K562 (cell line): ENCODE measurements around the gene TAF8. TPM values are rescaled to one million over a fixed set of nuclear protein-coding genes. Genes with fewer than 3 reads are reported as not detected.

Experiments used
- BDP1 ChIP-seq: IDR thresholded peaks from 3 replicates; pipeline ENCODE4 v1.6.1; 2011; ENCODE audit not compliant: insufficient read length, insufficient read depth
- CAMTA2 ChIP-seq: fragments of 250-450 bp; sonication (Bioruptor Pico); conservative IDR thresholded peaks from 2 replicates; pipeline ENCODE4 v1.5.1; 2022
- CREB3 ChIP-seq: fragments of 450-650 bp; conservative IDR thresholded peaks from 2 replicates; pipeline ENCODE4 v1.6.1; 2016; ENCODE audit warnings: missing genetic modification characterization, low read depth, mild to moderate bottlenecking, missing compliant biosample characterization, moderate library complexity
- ELF2 ChIP-seq: fragments of 250-450 bp; sonication (Bioruptor Pico); IDR thresholded peaks from 2 replicates; pipeline ENCODE4 v1.5.0; 2021; ENCODE audit warnings: mild to moderate bottlenecking
- EZH2 ChIP-seq: IDR thresholded peaks from 2 replicates; pipeline ENCODE4 v1.6.1; 2012; ENCODE audit warnings: low read depth, mild to moderate bottlenecking, inconsistent platforms, low read length, borderline replicate concordance
- FOXA3 ChIP-seq, 2 experiments: fragments of 450-650 bp in 1 of 2; sonication (generic) in 1 of 2; formaldehyde crosslinking; IDR thresholded peaks in 1 of 2; conservative IDR thresholded peaks in 1 of 2; 2 replicates each; pipeline versions ENCODE4 v1.4.0 to v1.8.0; 2020 to 2022; ENCODE audit warnings: mild to moderate bottlenecking in 2 of 2, missing genetic modification reagents in 1 of 2
- HDAC8 ChIP-seq: fragments of 450-650 bp; IDR thresholded peaks from 2 replicates; pipeline ENCODE4 v1.6.1; 2016; ENCODE audit warnings: mild to moderate bottlenecking, missing genetic modification characterization, moderate library complexity, missing compliant biosample characterization
- HOMEZ ChIP-seq: fragments of 250-450 bp; sonication (Bioruptor Pico); IDR thresholded peaks from 2 replicates; pipeline ENCODE4 v1.4.0; 2020; ENCODE audit warnings: mild to moderate bottlenecking, moderate library complexity
- KDM1A ChIP-seq, 2 experiments: fragments of 450-650 bp; IDR thresholded peaks; 2 replicates each; pipeline ENCODE4 v1.6.1; 2016; ENCODE audit warnings: mild to moderate bottlenecking in 2 of 2
- MAFG ChIP-seq: fragments of 450-650 bp; conservative IDR thresholded peaks from 2 replicates; pipeline ENCODE4 v1.6.1; 2016; ENCODE audit warnings: missing genetic modification characterization, missing compliant biosample characterization
- MIER1 ChIP-seq: fragments of 450-650 bp; IDR thresholded peaks from 2 replicates; pipeline ENCODE4 v1.6.1; 2016; ENCODE audit warnings: antibody characterized with exemption, mild to moderate bottlenecking, low read depth
- NEUROD1 ChIP-seq: fragments of 150-350 bp; IDR thresholded peaks from 2 replicates; pipeline ENCODE4 v1.6.1; 2014; ENCODE audit warnings: borderline replicate concordance, low read length, low read depth; ENCODE audit not compliant: partially characterized antibody
- NFATC3 ChIP-seq: fragments of 450-650 bp; IDR thresholded peaks from 2 replicates; pipeline ENCODE4 v1.6.1; 2017; ENCODE audit warnings: mild to moderate bottlenecking
- NR2F6 ChIP-seq: fragments of 450-650 bp; formaldehyde crosslinking; IDR thresholded peaks from 2 replicates; pipeline ENCODE4 v1.4.0; 2020; ENCODE audit warnings: mild to moderate bottlenecking
- OTX1 ChIP-seq: fragments of 450-650 bp; formaldehyde crosslinking; IDR thresholded peaks from 2 replicates; pipeline ENCODE4 v1.4.0; 2022; ENCODE audit warnings: mild to moderate bottlenecking
- POLR2AphosphoS5 ChIP-seq: IDR thresholded peaks from 2 replicates; pipeline ENCODE4 v1.6.1; 2011; ENCODE audit warnings: mild to moderate bottlenecking, low read depth, low read length, moderate library complexity; ENCODE audit not compliant: control insufficient read depth, insufficient read depth
- POLR3G ChIP-seq: IDR thresholded peaks from 2 replicates; pipeline ENCODE4 v1.6.1; 2011; ENCODE audit not compliant: insufficient read length, insufficient replicate concordance; ENCODE audit errors: extremely low read depth
- SIX5 ChIP-seq, 2 experiments: IDR thresholded peaks; 2 replicates each; pipeline ENCODE4 v1.6.1; 2011; ENCODE audit warnings: low read length in 2 of 2, borderline replicate concordance in 1 of 2, low read depth in 1 of 2, mild to moderate bottlenecking in 1 of 2, moderate library complexity in 1 of 2; ENCODE audit not compliant: insufficient read depth in 1 of 2
- SMAD1 ChIP-seq: fragments of 150-350 bp; IDR thresholded peaks from 2 replicates; pipeline ENCODE4 v1.6.1; 2014; ENCODE audit warnings: low read length, low read depth; ENCODE audit not compliant: partially characterized antibody
- SRSF3 ChIP-seq: fragments of 200-400 bp; formaldehyde crosslinking; IDR thresholded peaks from 2 replicates; pipeline ENCODE4 v1.6.1; 2016; ENCODE audit warnings: mild to moderate bottlenecking, low read length, moderate library complexity; ENCODE audit not compliant: insufficient read depth
- TCF7 ChIP-seq: sonication (generic); IDR thresholded peaks from 2 replicates; pipeline ENCODE4 v1.6.1; 2016; ENCODE audit warnings: antibody characterized with exemption, borderline replicate concordance
- TEAD2 ChIP-seq: fragments of 450-650 bp; IDR thresholded peaks from 2 replicates; pipeline ENCODE4 v1.6.1; 2016; ENCODE audit warnings: missing genetic modification characterization, control low read depth, missing compliant biosample characterization
- THAP7 ChIP-seq: fragments of 250-450 bp; sonication (Bioruptor Pico); IDR thresholded peaks from 2 replicates; pipeline ENCODE4 v1.5.0; 2021
- ZNF253 ChIP-seq: fragments of 250-450 bp; sonication (Bioruptor Pico); conservative IDR thresholded peaks from 2 replicates; pipeline ENCODE4 v1.6.1; 2021; ENCODE audit warnings: mild to moderate bottlenecking
- ZNF445 ChIP-seq: fragments of 250-450 bp; sonication (Bioruptor Pico); IDR thresholded peaks from 2 replicates; pipeline ENCODE4 v1.4.0; 2020; ENCODE audit warnings: low read depth, mild to moderate bottlenecking, moderate library complexity
- ZNF584 ChIP-seq: fragments of 200-800 bp; sonication (Bioruptor generic); IDR thresholded peaks from 2 replicates; pipeline ENCODE4 v1.6.1; 2016; ENCODE audit warnings: low read depth, mild to moderate bottlenecking, missing genetic modification characterization, missing compliant biosample characterization
- polyA plus RNA-seq, 8 experiments: library from polyadenylated mRNA; depleted of rRNA in 4 of 8; stranded (reverse) in 5 of 8; unstranded in 3 of 8; fragments of >200 nt; fragmentation: Nextera tagmentation in 2 of 8; fragmentation: Illumina TruSeq in 1 of 8; extraction: Ambion mirVana in 2 of 8; extraction: Trizol in 1 of 8; gene quantifications; 2 replicates each; pipeline versions ENCODE4 v1.2.1 to v1.2.3, GENCODE V29; 2011 to 2014; ENCODE audit warnings: inconsistent platforms in 1 of 8, missing spikeins in 1 of 8
- total RNA-seq, 7 experiments: library from RNA; depleted of rRNA in 6 of 7; stranded (reverse); fragments of >200 nt in 6 of 7; fragmentation: Illumina TruSeq in 2 of 7; extraction: Trizol in 2 of 7; gene quantifications; 2 replicates each; pipeline versions ENCODE4 v1.2.1 to v1.2.3, GENCODE V29; 2011 to 2021; ENCODE audit warnings: low replicate concordance in 1 of 7

Gene TAF8
- total and polyA plus RNA-seq, 9 of the 15 experiments (the other 6 are each of a cell fraction or from before 2014, with no cell fraction given): 29.4 to 84.0 (median 52.6) TPM

DNA sequence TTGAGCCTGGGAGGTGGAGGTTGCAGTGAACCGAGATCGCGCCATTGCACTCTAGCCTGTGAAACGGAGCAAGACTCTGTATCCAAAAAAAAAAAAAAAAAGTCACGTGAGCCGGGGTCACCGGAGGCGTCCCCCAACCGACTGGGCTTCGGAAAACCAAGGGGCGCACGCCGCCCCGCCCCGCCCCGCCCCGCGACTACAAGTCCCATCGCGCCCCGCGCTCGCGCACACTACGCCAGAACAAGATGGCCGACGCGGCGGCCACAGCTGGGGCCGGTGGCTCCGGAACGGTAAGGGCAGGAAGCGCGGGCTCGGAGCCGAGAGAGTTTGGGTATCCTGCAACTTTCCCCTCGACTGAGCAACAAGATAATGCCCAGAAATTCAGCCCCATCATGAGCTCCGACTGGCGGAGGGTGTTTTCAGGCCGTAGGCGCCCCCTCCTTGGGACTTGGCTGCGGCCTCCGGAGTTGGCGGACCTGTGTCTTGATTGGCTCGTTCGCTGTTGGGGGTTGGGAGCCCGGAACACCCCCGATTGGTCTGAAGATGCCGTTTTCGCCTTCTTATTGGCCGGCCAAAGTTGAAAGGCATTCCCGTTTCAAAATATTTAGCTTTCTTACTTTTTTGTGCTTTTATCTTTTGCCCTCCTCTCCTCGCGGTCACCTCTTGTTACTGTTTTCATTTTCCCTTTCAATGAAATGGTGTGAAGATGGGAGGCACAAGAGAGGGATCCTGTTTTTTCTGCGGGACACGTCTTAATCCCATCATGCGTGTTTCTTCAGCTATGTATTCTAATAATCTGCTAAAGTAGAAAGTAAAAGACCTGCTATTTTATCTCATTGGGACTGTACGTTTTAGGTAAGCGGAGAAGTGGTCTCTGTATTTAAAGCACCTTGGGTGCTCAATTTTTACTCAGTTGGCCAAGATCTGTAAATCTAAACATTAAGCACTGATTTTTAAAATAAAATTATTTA is at the start of gene TAF8 (continued):
- no peak for TF ChIP-seq CREB3 (tag)
- peak; percentile 67 to 77; a peak in 2 of 4 replicates for TF ChIP-seq SIX5 (IDR thresholded peaks at IDR 0.05; ENCODE audit: borderline replicate concordance in 1 of 2, insufficient read depth in 1 of 2, low read depth in 1 of 2, low read length in 2 of 2)
- TF ChIP-seq TEAD2 (tag): no peak
- no peak for TF ChIP-seq THAP7 (CRISPR knock-in tag)
- peak; percentile 97 for TF ChIP-seq POLR2AphosphoS5
- TF ChIP-seq ZNF445 (CRISPR knock-in tag): no peak
- TF ChIP-seq FOXA3 (CRISPR knock-in tag; conservative IDR thresholded peaks at IDR 0.05 in 1 of 2, IDR thresholded peaks at IDR 0.05 in 1 of 2): no peak
- peak; percentile 86 for TF ChIP-seq TCF7
- TF ChIP-seq CAMTA2 (CRISPR knock-in tag): no peak
- TF ChIP-seq ELF2 (CRISPR knock-in tag): peak; percentile 78
- TF ChIP-seq HDAC8: no peak
- TF ChIP-seq EZH2: no peak
- no peak for TF ChIP-seq BDP1
- peak; percentile 72 for TF ChIP-seq NEUROD1
- TF ChIP-seq SRSF3: no peak
- no peak for TF ChIP-seq NFATC3
- TF ChIP-seq OTX1 (CRISPR knock-in tag): peak; percentile 70; the same call in 1 of the 2 replicates
- TF ChIP-seq HOMEZ (CRISPR knock-in tag): no peak
- TF ChIP-seq MIER1: no peak
- no peak for TF ChIP-seq ZNF253 (CRISPR knock-in tag)
- peak; percentile 75; the same call in 1 of the 2 replicates for TF ChIP-seq ZNF584
- peak; percentile 61 for TF ChIP-seq SMAD1
- TF ChIP-seq POLR3G: no peak
- TF ChIP-seq MAFG: no peak
- no peak for TF ChIP-seq KDM1A (IDR thresholded peaks at IDR 0.05)
- no peak for TF ChIP-seq NR2F6 (CRISPR knock-in tag)
